ENCODE results near the gene GJA1. TPM values are rescaled to one million over a fixed set of nuclear protein-coding genes. Genes with fewer than 3 reads are reported as not detected.

GJA1 gene
- total RNA-seq, 1 donor from 2014 or later, result 2.1 TPM

DNA sequence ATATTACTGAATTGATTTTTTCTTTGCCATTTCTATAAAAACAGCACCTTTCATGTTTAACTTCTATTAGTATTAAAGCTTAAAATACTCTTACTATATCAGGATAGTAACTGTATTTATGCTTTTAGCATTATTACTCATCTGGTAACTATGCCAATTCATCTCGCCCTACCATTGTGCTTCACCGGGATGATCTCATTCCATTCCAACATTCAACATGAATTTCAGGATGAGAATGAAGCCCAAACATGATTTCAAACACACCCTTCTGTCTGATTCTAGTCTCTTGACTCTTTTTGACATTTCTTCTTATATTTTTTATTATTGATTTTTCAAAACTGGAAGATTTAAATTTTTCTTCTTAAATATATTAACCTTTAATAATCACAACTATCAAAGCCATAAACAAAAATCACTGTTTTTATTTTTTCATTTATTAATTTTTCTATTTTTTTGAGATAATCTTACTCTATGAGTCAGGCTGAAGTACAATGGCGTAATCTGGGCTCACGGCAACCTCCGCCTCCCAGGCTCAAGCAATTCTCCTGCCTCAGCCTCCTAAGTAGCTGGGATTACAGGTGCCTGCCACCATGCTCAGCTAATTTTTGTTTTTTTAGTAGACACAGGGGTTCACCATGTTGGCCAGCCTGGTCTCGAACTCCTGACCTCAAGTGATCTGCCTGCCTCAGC, 46.7 kb downstream of the GJA1 start:
- DNase-seq (ENCODE audit: low spot score) (no peak), ATAC-seq (no peak)

DNA sequence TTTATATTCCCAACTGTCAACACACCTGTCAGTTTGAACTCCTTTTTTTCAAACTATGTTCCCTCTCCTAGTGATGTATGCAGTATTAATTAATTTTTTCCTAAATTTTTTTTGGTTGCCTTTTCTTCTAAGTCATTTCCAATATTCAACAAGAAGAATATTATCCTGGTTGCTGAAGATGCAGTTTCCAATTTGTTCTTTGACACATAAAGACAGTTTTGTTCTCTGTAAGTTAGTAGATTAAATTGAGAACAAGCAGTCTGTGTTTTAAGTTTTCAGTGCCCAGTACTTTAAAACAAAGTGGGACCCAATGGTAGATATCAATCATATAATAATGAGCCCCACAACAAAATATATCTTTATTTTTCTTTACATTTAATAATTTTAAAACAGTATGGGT, 47.3 kb downstream of the GJA1 start:
- ATAC-seq (no peak), DNase-seq (ENCODE audit: low spot score) (no peak)

DNA sequence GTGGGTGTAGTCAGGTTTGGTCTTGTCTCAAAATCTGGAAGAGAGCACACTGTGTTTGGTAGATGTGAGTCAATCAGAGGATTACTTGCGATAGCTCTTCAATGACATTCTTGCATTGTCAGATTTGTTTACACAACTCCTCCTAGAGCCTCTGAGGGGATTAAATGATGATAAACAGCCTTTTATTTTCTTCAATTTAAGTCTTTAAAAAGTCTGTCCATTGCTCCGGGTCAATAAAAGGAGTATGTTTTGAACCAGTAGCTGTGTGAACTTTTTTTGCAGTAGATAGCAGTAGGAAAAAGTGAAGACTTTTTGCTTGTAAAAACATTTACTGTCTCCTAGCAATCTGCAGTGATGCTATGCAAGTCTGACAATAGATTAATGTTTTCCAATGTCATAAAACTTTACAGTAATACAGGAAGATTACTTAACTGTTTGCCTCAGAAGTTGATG, 49.9 kb downstream of the GJA1 start:
- DNase-seq (ENCODE audit: low spot score) (no peak), ATAC-seq (no peak)

DNA sequence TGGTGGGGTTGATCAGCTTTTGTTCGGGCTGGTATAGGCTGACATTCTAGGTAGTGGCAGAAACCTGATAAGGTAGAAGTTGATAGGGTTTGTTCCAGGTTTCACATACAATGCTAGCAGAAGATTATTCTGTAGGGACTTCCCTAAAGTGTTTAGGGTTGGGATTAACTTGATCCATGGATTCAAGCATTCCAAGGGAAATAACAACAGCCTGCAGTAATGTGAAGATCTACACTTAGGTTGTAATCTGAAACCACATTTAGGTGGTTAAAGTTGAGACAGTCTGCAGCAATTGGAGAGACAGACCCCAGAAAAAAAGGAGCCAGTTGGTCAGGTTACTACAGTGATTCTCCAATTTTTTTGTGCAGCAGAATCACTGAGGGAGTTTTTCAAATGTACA, 56.1 kb downstream of the GJA1 start:
- ATAC-seq (no peak), DNase-seq (ENCODE audit: low spot score) (no peak)

DNA sequence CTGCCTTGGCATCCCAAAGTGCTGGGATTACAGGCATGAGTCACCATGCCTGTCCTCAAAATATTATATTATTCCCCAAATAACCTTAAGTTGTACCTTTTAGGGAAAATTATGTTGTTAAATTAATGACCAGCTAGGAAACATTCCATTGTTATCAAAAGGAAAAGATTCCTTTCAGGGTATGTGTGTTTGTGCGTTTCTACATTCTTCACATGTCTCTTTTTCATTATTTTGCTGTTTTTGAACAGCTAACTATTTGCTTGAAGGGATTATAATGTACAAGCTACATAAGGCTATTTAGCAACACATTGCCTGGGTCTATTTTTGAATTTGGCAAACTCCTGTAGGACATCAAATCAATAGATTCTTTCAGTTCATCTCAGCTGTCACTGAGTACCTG, 57.1 kb downstream of the GJA1 start:
- ATAC-seq (no peak), DNase-seq (ENCODE audit: low spot score) (no peak)

DNA sequence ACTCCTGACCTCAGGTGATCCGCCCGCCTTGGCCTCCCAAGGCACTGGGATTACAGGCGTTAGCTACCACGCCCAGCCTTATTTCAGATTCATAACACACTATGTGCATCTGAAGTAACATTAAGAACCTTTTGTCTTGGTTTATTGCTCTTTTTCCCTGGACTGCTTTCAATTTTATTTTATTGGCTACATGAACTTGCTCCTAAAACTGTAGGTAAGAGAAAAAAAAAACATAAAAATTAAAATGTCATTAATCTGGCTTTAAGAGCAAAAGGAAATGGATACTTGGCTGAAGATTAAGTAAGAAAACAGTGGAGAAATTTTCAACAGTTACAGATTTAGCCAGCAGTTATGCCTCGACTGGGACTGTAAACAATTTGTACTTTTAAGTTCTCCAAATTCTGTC, 62.5 kb downstream of the GJA1 start:
- DNase-seq (ENCODE audit: low spot score) (no peak), ATAC-seq (no peak)

DNA sequence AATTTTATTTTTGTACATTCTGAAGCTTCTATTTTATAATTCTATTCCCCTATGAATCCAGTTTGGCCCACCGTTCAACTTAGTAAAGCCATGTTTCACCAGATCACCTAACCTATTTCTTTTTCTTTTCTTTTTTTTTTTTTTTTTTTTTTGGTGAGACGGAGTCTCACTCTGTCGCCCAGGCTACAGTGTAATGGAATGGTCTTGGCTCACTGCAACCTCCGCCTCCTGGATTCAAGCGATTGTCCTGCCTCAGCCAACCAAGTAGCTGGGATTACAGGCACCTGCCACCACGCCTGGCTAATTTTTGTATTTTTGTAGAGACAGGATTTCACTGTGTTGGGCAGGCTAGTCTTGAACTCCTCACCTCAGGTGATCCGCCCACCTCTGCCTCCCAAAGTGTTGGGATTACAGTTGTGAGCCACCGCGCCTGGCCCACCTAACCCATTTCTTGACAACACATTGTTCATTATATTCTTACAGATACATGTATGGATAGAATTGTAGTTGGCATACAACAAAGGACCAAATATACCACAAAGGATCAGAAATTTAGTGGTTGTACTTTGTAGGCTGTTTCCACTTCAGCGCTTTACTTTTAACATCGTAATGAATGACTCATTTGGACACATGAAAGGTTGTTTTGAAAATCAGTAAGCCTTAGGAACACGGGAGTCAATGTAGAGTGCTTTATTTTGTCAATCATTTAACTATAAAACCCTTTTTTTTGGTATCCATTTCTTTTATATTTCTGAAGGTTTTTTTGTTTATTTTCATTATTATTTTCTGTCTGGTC, 63.2 kb downstream of the GJA1 start:
- DNase-seq (ENCODE audit: low spot score) (no peak), ATAC-seq (no peak)

Other genes with a start within 250 kb of the GJA1 start
- gene TBC1D32, start 101.2 kb upstream of the GJA1 start, total RNA-seq, result 0.75 TPM

All from left lobe of liver (tissue), 2 donors.